Measurements from ENCODE around the gene ACAD8. TPM values are rescaled to one million over a fixed set of nuclear protein-coding genes. Genes with fewer than 3 reads are reported as not detected.

ACAD8 gene
- total RNA-seq, 1 donor from 2014 or later: 33.5 TPM

DNA sequence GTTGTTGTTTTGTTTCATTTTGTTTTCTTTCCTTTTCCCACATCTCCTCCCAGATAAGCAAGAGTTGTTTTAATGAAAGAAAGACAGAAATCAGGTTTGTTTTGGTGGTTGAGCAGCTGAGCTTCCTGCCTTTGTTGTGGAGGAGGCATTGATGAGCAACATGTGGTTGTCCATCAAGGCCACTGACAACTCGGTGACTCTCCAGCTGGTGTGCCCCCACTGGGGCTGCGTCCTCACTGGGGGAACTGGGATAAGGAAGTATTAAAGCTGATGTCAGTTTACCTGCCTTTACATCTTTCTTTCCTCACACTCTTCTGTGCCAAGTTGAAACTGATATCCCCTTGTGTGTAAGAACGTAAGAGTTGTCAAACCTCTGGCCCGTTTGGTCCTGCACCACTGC, 23.0 kb upstream of the ACAD8 start:
- H3K4me1 Mint-ChIP-seq (ENCODE audit: unreplicated experiment): peaks cover 77% of the 10 kb centered on the region
- TF ChIP-seq, protein P1, sequence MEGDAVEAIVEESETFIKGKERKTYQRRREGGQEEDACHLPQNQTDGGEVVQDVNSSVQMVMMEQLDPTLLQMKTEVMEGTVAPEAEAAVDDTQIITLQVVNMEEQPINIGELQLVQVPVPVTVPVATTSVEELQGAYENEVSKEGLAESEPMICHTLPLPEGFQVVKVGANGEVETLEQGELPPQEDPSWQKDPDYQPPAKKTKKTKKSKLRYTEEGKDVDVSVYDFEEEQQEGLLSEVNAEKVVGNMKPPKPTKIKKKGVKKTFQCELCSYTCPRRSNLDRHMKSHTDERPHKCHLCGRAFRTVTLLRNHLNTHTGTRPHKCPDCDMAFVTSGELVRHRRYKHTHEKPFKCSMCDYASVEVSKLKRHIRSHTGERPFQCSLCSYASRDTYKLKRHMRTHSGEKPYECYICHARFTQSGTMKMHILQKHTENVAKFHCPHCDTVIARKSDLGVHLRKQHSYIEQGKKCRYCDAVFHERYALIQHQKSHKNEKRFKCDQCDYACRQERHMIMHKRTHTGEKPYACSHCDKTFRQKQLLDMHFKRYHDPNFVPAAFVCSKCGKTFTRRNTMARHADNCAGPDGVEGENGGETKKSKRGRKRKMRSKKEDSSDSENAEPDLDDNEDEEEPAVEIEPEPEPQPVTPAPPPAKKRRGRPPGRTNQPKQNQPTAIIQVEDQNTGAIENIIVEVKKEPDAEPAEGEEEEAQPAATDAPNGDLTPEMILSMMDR (IDR thresholded peaks at IDR 0.05; ENCODE audit: unreplicated experiment): no peak
- peak overlapping the region; percentile 82 for H3K27ac Mint-ChIP-seq (ENCODE audit: unreplicated experiment)
- peak overlapping the region; percentile 70 for H3K4me3 Mint-ChIP-seq (ENCODE audit: unreplicated experiment)
- no peaks in the 10 kb centered on the region for H3K9me3 Mint-ChIP-seq (ENCODE audit: unreplicated experiment)
- no peak for DNase-seq (ENCODE audit: low spot score)
- peaks cover 31% of the 10 kb centered on the region for H3K36me3 Mint-ChIP-seq (ENCODE audit: low read depth, unreplicated experiment)
- H3K27me3 Mint-ChIP-seq (ENCODE audit: unreplicated experiment): peaks cover 6% of the 10 kb centered on the region

DNA sequence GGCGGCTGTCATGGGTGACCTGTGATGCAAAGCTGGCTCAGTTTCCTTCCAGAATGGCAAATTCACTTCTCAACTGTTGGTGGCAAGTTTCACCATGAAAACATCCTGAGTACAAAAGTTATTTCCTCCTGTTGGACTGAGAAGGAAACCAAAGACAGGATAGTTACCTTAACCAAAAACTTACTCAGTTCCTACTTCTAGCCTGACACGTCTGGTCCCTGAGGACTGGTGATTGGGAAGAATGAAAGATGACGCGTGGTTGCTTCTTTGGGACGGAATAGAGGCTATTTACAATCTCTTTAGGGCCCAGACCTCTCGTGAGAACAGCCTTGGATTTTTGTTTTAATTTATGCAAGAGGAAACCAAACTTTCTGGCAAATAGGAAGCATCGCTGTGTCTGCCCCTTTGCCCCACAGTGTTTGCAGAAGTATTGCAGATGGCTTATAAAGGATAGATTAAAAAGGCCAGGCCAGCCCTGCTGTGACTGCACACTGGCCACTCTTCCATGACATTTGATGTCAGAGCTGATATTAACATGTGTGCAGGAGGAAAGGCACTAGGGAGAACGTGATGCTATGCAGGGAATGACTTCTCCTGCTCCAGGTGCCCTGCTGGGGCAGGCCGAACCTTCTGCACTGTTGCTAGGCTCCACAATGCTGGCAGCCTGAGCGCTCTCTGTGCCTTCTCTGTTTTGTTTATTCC, 21.3 kb upstream of the ACAD8 start:
- TF ChIP-seq, protein P1 (IDR thresholded peaks at IDR 0.05; ENCODE audit: unreplicated experiment): no peak
- Mint-ChIP-seq H3K27me3 (ENCODE audit: unreplicated experiment) (peaks cover 6% of the 10 kb centered on the region), H3K9me3 (ENCODE audit: unreplicated experiment) (no peaks in the 10 kb centered on the region), H3K36me3 (ENCODE audit: low read depth, unreplicated experiment) (peaks cover 39% of the 10 kb centered on the region), H3K27ac (ENCODE audit: unreplicated experiment) (peak overlapping the region; percentile 62), H3K4me3 (ENCODE audit: unreplicated experiment) (peak overlapping the region; percentile 70), H3K4me1 (ENCODE audit: unreplicated experiment) (peaks cover 62% of the 10 kb centered on the region)
- DNase-seq (ENCODE audit: low spot score): no peak

DNA sequence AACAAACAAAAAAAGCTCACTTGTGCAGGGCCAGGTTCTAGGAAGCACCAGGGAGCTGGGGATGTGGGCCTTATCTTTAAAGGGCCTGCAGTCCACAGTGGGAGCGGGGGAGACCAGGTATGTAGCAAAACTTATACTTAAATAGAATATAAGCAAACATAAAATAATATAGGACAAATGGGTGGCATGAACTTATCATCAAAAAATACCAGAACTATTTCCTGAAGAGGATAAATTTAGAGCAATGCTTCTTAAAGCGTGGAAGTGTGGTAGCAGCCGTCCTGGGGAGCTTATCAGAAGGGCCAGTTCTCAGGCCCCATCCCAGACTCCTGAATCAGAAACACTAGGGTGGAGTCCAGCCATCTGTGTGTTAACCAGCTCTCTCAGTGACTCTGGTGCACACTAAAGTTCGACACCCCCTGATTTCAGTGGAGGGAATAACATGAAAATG, 19.6 kb upstream of the ACAD8 start:
- no peak for DNase-seq (ENCODE audit: low spot score)
- peaks cover 47% of the 10 kb centered on the region for H3K4me1 Mint-ChIP-seq (ENCODE audit: unreplicated experiment)
- H3K4me3 Mint-ChIP-seq (ENCODE audit: unreplicated experiment): no peak overlapping the region
- peaks cover 8% of the 10 kb centered on the region for H3K27me3 Mint-ChIP-seq (ENCODE audit: unreplicated experiment)
- H3K27ac Mint-ChIP-seq (ENCODE audit: unreplicated experiment): no peak overlapping the region
- peaks cover 41% of the 10 kb centered on the region for H3K36me3 Mint-ChIP-seq (ENCODE audit: low read depth, unreplicated experiment)
- TF ChIP-seq, protein P1 (IDR thresholded peaks at IDR 0.05; ENCODE audit: unreplicated experiment): no peak
- no peaks in the 10 kb centered on the region for H3K9me3 Mint-ChIP-seq (ENCODE audit: unreplicated experiment)

DNA sequence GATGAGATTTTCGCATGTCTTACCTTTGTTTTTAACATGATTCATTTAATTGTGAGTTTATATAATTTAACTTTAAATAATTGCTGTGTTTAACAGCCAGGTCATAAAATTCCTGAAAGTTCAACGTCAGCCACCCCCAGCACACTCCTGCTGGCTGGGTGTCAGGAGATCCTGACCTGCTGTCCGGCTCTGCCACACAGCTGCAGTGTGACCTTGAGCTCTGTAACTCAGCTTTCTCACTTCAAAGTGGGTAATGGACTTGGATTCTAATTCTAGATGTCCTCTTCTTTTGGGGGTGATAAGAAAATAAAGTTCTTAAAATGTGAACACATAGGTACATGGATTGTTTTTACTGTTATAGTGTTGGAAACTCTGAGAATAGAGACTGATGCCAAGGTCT, 18.0 kb upstream of the ACAD8 start:
- H3K27ac Mint-ChIP-seq (ENCODE audit: unreplicated experiment): no peak overlapping the region
- H3K4me3 Mint-ChIP-seq (ENCODE audit: unreplicated experiment): no peak overlapping the region
- H3K4me1 Mint-ChIP-seq (ENCODE audit: unreplicated experiment): peaks cover 31% of the 10 kb centered on the region
- peaks cover 6% of the 10 kb centered on the region for H3K27me3 Mint-ChIP-seq (ENCODE audit: unreplicated experiment)
- DNase-seq (ENCODE audit: low spot score): no peak
- peaks cover 42% of the 10 kb centered on the region for H3K36me3 Mint-ChIP-seq (ENCODE audit: low read depth, unreplicated experiment)
- no peaks in the 10 kb centered on the region for H3K9me3 Mint-ChIP-seq (ENCODE audit: unreplicated experiment)
- TF ChIP-seq, protein P1 (IDR thresholded peaks at IDR 0.05; ENCODE audit: unreplicated experiment): no peak

DNA sequence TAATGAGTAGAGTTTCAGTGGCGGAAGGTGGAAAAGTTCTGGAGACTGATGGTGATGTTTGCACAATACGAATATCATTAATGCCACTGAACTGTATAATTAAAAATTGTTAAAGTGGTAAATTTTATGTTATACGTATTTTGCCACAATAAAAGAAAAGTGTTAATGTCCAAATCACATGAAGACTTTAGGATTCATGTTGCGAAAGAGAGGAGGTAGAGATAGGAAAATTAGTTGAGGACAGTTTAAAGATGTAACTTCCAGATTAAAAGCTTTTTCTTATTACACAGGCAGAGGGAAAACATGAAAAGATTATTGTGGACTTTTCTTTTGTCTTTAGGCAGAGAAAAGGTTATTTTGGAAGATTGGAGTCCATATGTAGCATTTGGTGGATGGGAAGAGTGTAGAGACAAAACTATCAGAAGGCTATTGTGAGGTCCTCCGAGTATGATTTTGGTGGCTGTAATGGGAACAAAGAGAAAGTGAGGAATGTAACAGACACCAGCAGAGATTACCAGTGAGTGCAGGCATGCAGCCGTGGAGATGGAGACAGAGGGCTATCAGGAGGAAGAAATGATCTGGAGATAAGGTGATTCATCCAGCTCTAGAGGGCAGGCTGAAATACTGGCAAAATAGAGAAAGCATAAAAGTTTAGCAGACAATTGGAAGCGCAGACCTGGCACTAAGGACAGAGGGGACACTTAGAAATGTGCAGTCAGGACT, 16.4 kb upstream of the ACAD8 start:
- TF ChIP-seq, protein P1 (IDR thresholded peaks at IDR 0.05; ENCODE audit: unreplicated experiment): no peak
- Mint-ChIP-seq H3K27me3 (ENCODE audit: unreplicated experiment) (peaks cover 4% of the 10 kb centered on the region), H3K9me3 (ENCODE audit: unreplicated experiment) (no peaks in the 10 kb centered on the region), H3K4me1 (ENCODE audit: unreplicated experiment) (peaks cover 16% of the 10 kb centered on the region), H3K4me3 (ENCODE audit: unreplicated experiment) (peak overlapping the region; percentile 7), H3K36me3 (ENCODE audit: low read depth, unreplicated experiment) (peaks cover 41% of the 10 kb centered on the region), H3K27ac (ENCODE audit: unreplicated experiment) (no peak overlapping the region)
- no peak for DNase-seq (ENCODE audit: low spot score)

Measured in endothelial cell (in vitro differentiated cells).